ENCODE data around the gene GCDH. TPM values are rescaled to one million over a fixed set of nuclear protein-coding genes. Genes with fewer than 3 reads are reported as not detected.
A peak's percentile ranks its signal among the peaks of the same experiment; 100 is the strongest.

The GCDH gene
- total RNA-seq, 6 experiments from 2014 or later, result 42.2 to 119 (median 59.5) TPM

- peak within 1 kb of the TSS; percentile 61 to 69 (median 66) for H3K27ac ChIP-seq
- DNase-seq (peak; percentile 92 to 95 (median 94)), ATAC-seq (peak; percentile 73 to 82 (median 78))
- intact Hi-C loops (cut with DNase I), result loop anchor here in 1 of 2 donors (10.0 kb wide), 1 partner anchor 49 kb away; the partner anchor contains the start of genes DNASE2 and KLF1
- H3K9me3 ChIP-seq, result no peaks in the 10 kb centered on the region
- under 1% methylated on average over 16 of the region's 51 CpGs for WGBS (ENCODE audit: insufficient coverage, low coverage, low lambda C conversion rate, missing lambda C conversion rate)
- H3K4me1 ChIP-seq, result peaks cover 0 to 22% (median 11%) of the 10 kb centered on the region in 4 donors
- H3K36me3 ChIP-seq, result peaks cover 0 to 20% (median 10%) of the 10 kb centered on the region in 4 donors
- peak within 1 kb of the TSS; percentile 95 to 99 (median 99) for H3K4me3 ChIP-seq
- H3K27me3 ChIP-seq, result no peaks in the 10 kb centered on the region
- TF ChIP-seq CTCF (IDR thresholded peaks at IDR 0.05) (no peak), POLR2A (IDR thresholded peaks at IDR 0.05) (peak; percentile 43)
Measured at GRCh38 chr19:12933287-12934072, 42.5 kb downstream of the GCDH start, which contains the start of gene FARSA. FARSA (minus strand) TSS chr19:12933711; CDS start chr19:12933696, 15 bp downstream.

- no peaks in the 10 kb centered on the region for H3K27me3 ChIP-seq
- H3K27ac ChIP-seq, result no peak overlapping the region
- H3K4me3 ChIP-seq, result no peak overlapping the region
- DNase-seq (no peak), ATAC-seq (no peak)
- TF ChIP-seq POLR2A (IDR thresholded peaks at IDR 0.05) (no peak), CTCF (IDR thresholded peaks at IDR 0.05) (no peak)
- H3K4me1 ChIP-seq, result peaks cover 0 to 29% (median 14%) of the 10 kb centered on the region in 4 donors
- H3K9me3 ChIP-seq, result no peaks in the 10 kb centered on the region
- peaks cover 1 to 16% (median 10%) of the 10 kb centered on the region in 4 donors for H3K36me3 ChIP-seq
- intact Hi-C loops (cut with DNase I), result loop anchor here in 1 of 2 donors (10.0 kb wide), 1 partner anchor 50 kb away; the partner anchor contains the start of genes DNASE2 and KLF1
- 91% methylated on average over 6 of the region's 10 CpGs for whole genome bisulfite sequencing (ENCODE audit: insufficient coverage, low coverage, low lambda C conversion rate, missing lambda C conversion rate)
Measured at GRCh38 chr19:12935071-12935470, 44.1 kb downstream of the GCDH start.

- intact Hi-C loops (cut with DNase I), result loop anchor here in 1 of 2 donors (10.0 kb wide), 1 partner anchor 52 kb away; the partner anchor contains the start of genes DNASE2 and KLF1
- no peak overlapping the region for H3K27ac ChIP-seq
- no peak for DNase-seq
- 51% methylated on average over 2 of the region's 7 CpGs for WGBS (ENCODE audit: insufficient coverage, low coverage, low lambda C conversion rate, missing lambda C conversion rate)
- no peak for ATAC-seq
- TF ChIP-seq CTCF (IDR thresholded peaks at IDR 0.05), result no peak
- TF ChIP-seq POLR2A (IDR thresholded peaks at IDR 0.05), result no peak
- H3K4me3 ChIP-seq, result no peak overlapping the region
- H3K9me3 ChIP-seq, result no peaks in the 10 kb centered on the region
- H3K36me3 ChIP-seq, result peaks cover 7 to 26% (median 18%) of the 10 kb centered on the region in 4 donors
- H3K4me1 ChIP-seq, result peaks cover 0 to 42% (median 17%) of the 10 kb centered on the region in 4 donors
- H3K27me3 ChIP-seq, result no peaks in the 10 kb centered on the region
Measured at GRCh38 chr19:12936582-12936981, 45.6 kb downstream of the GCDH start.

GRCh38 chr19:12937093-12937926, 46.4 kb downstream of the GCDH start:
- intact Hi-C loops (cut with DNase I), result loop anchor here in 1 of 2 donors (10.0 kb wide), 1 partner anchor 53 kb away; the partner anchor contains the start of genes DNASE2 and KLF1
- Histone ChIP-seq H3K4me3 (peak overlapping the region; percentile 43 to 100 (median 97)), H3K27ac (peak overlapping the region in 2 of 3 donors; percentile 48 to 49), H3K4me1 (peaks cover 0 to 46% (median 13%) of the 10 kb centered on the region in 4 donors), H3K27me3 (no peaks in the 10 kb centered on the region), H3K9me3 (no peaks in the 10 kb centered on the region), H3K36me3 (peaks cover 7 to 32% (median 23%) of the 10 kb centered on the region in 4 donors)
- DNase-seq, result peak in 2 of 3 donors; percentile 57 to 64
- 19% methylated on average over 20 of the region's 23 CpGs for WGBS (ENCODE audit: insufficient coverage, low coverage, low lambda C conversion rate, missing lambda C conversion rate)
- peak in 2 of 4 donors; percentile 1 to 5 for ATAC-seq
- TF ChIP-seq CTCF (IDR thresholded peaks at IDR 0.05) (no peak), POLR2A (IDR thresholded peaks at IDR 0.05) (no peak)

Measured in right lobe of liver (tissue), 6 donors.